A549 (cell line): ENCODE results near the gene UBTD2. TPM values are rescaled to one million over a fixed set of nuclear protein-coding genes. Genes with fewer than 3 reads are reported as not detected.

ENCODE experiments used
- ATAC-seq, 2 experiments: fragments of 200-7000 bp in 1 of 2; fragments of >200 bp in 1 of 2; cut with Nextera tagmentation in 1 of 2; cut with Tn5 transposase in 1 of 2; 3 replicates each; pipeline versions ENCODE4 v1.8.0 to v1.9.1; 2018 to 2020; ENCODE audit warnings: mild to moderate bottlenecking in 1 of 2, moderate library complexity in 1 of 2
- CTCF ChIA-PET: fragments of 300-600 bp; sonication (Branson Sonifier 250); formaldehyde crosslinking; extraction: SDS; loops from one replicate; lab custom pipeline; 2021; ENCODE audit warnings: antibody characterized with exemption, inconsistent platforms; lab: Yijun Ruan, JAX
- POLR2A ChIA-PET: fragments of 350-600 bp; formaldehyde crosslinking; extraction: SDS; loops from one replicate; lab custom pipeline; 2021; ENCODE audit warnings: antibody characterized with exemption, inconsistent platforms; lab: Yijun Ruan, JAX
- DNase-seq, 2 experiments: peaks; one replicate each; pipeline versions ENCODE4 v3.0.0 to v3.0.0-alpha.2; 2011 to 2016; ENCODE audit warnings: low read depth in 1 of 2, low spot score in 1 of 2
- FAIRE-seq: peaks from 2 replicates; lab custom pipeline; 2011; peaks lifted over from hg19 to GRCh38; lab: Jason Lieb, UNC
- H3K27ac ChIP-seq, 2 experiments: fragments of >200 bp; sonication (Bioruptor Twin); formaldehyde crosslinking; 3 replicates each; pipeline ENCODE4 v1.5.1; 2016 to 2017
- H3K4me1 ChIP-seq: fragments of >200 bp; sonication (Bioruptor Twin); formaldehyde crosslinking; 3 replicates; pipeline ENCODE4 v1.6.1; 2016
- H3K4me2 ChIP-seq: fragments of >200 bp; sonication (Bioruptor Twin); formaldehyde crosslinking; 3 replicates; pipeline ENCODE4 v1.6.1; 2016
- H3K4me3 ChIP-seq: fragments of >200 bp; sonication (Bioruptor Twin); formaldehyde crosslinking; 3 replicates; pipeline ENCODE4 v1.5.1; 2016
- H3K9me3 ChIP-seq: fragments of >200 bp; sonication (Bioruptor Twin); formaldehyde crosslinking; 3 replicates; pipeline ENCODE4 v1.6.1; 2016
- CHD2 ChIP-seq: fragments of 150-350 bp; IDR thresholded peaks from 2 replicates; pipeline ENCODE4 v1.6.1; 2014; ENCODE audit warnings: low read length; ENCODE audit not compliant: partially characterized antibody
- EHF ChIP-seq: fragments of 250-450 bp; sonication (Bioruptor Pico); IDR thresholded peaks from 2 replicates; pipeline ENCODE4 v1.5.0; 2020; ENCODE audit warnings: mild to moderate bottlenecking
- EHMT2 ChIP-seq: fragments of 200-600 bp; sonication (generic); IDR thresholded peaks from 2 replicates; pipeline ENCODE4 v1.6.1; 2016; ENCODE audit warnings: antibody characterized with exemption, low read depth, mild to moderate bottlenecking, moderate library complexity
- EP300 ChIP-seq, 2 experiments: fragments of >200 bp; sonication (Bioruptor Twin); formaldehyde crosslinking; IDR thresholded peaks; 2 replicates in 1 of 2; 3 replicates in 1 of 2; pipeline ENCODE4 v1.6.1; 2016 to 2017
- ESRRA ChIP-seq: fragments of 150-350 bp; IDR thresholded peaks from 2 replicates; pipeline ENCODE4 v1.6.1; 2014; ENCODE audit warnings: mild to moderate bottlenecking, low read length, borderline replicate concordance
- FOSB ChIP-seq: fragments of 250-450 bp; sonication (Bioruptor Pico); IDR thresholded peaks from 2 replicates; pipeline ENCODE4 v1.5.0; 2020; ENCODE audit warnings: mild to moderate bottlenecking, moderate library complexity
- FOSL2 ChIP-seq, 2 experiments: fragments of 450-650 bp in 1 of 2; fragments of >200 bp in 1 of 2; sonication (Bioruptor Twin) in 1 of 2; formaldehyde crosslinking; IDR thresholded peaks; 2 replicates each; pipeline versions ENCODE4 v1.5.0 to v1.6.1; 2016 to 2020; ENCODE audit warnings: mild to moderate bottlenecking in 1 of 2, moderate library complexity in 1 of 2
- HES2 ChIP-seq: fragments of >200 bp; sonication (Bioruptor Twin); formaldehyde crosslinking; IDR thresholded peaks from 2 replicates; pipeline ENCODE4 v1.6.1; 2016
- HEYL ChIP-seq: fragments of 250-450 bp; sonication (Bioruptor Pico); IDR thresholded peaks from 2 replicates; pipeline ENCODE4 v1.8.0; 2021; ENCODE audit warnings: mild to moderate bottlenecking, moderate library complexity
- HOXB5 ChIP-seq: fragments of 250-450 bp; sonication (Bioruptor Pico); IDR thresholded peaks from 2 replicates; pipeline ENCODE4 v1.5.0; 2020; ENCODE audit warnings: mild to moderate bottlenecking, moderate library complexity
- MAFK ChIP-seq: fragments of 450-650 bp; IDR thresholded peaks from 2 replicates; pipeline ENCODE4 v1.6.1; 2014; ENCODE audit not compliant: partially characterized antibody
- MAX ChIP-seq: IDR thresholded peaks from 2 replicates; pipeline ENCODE4 v1.6.1; 2012
- MAZ ChIP-seq: fragments of 150-350 bp; IDR thresholded peaks from 2 replicates; pipeline ENCODE4 v1.6.1; 2014; ENCODE audit warnings: antibody characterized with exemption, low read depth, low read length, borderline replicate concordance
- MYC ChIP-seq: IDR thresholded peaks from 2 replicates; pipeline ENCODE4 v1.6.1; 2012; ENCODE audit warnings: mild to moderate bottlenecking, inconsistent platforms, low read length, improper control_type of control experiment, borderline replicate concordance
- NR3C1 ChIP-seq: fragments of >200 bp; sonication (Bioruptor Twin); formaldehyde crosslinking; IDR thresholded peaks from 3 replicates; pipeline ENCODE4 v1.6.1; 2017
- POLR2A ChIP-seq: IDR thresholded peaks from 2 replicates; pipeline ENCODE4 v1.6.1; 2012; ENCODE audit warnings: mild to moderate bottlenecking, low read length
- POLR2AphosphoS2 ChIP-seq: conservative IDR thresholded peaks from 2 replicates; pipeline ENCODE4 v1.6.1; 2012; ENCODE audit warnings: low read length, improper control_type of control experiment, inconsistent platforms
- REST ChIP-seq: fragments of 200-600 bp; sonication (generic); IDR thresholded peaks from 2 replicates; pipeline ENCODE4 v1.6.1; 2016; ENCODE audit warnings: antibody characterized with exemption, mild to moderate bottlenecking, moderate library complexity
- SMC3 ChIP-seq: fragments of >200 bp; sonication (Bioruptor Twin); formaldehyde crosslinking; IDR thresholded peaks from 3 replicates; pipeline ENCODE4 v1.6.1; 2018; ENCODE audit warnings: inconsistent platforms
- ZC3H11A ChIP-seq: fragments of 450-650 bp; IDR thresholded peaks from 2 replicates; pipeline ENCODE4 v1.6.1; 2014; ENCODE audit warnings: antibody characterized with exemption, mild to moderate bottlenecking
- ZFP36 ChIP-seq: fragments of 450-650 bp; IDR thresholded peaks from 2 replicates; pipeline ENCODE4 v1.6.1; 2014; ENCODE audit warnings: borderline replicate concordance; ENCODE audit not compliant: partially characterized antibody
- WGBS: methylation state at CpG from one replicate; pipeline ENCODE4 v1.1.6; 2017; ENCODE audit errors: missing lambda C conversion rate; 5-methylcytosine and 5-hydroxymethylcytosine counted together
- polyA plus RNA-seq, 4 experiments: library from polyadenylated mRNA; depleted of rRNA in 3 of 4; stranded (reverse); fragments of >200 nt; fragmentation: RNase III in 1 of 4; extraction: RNeasy Plus Mini Kit Qiagen cat#74134 plus additional on column Dnase treatment in 1 of 4; gene quantifications; 2 replicates in 3 of 4; 3 replicates in 1 of 4; pipeline ENCODE4 v1.2.3, GENCODE V29; 2011 to 2017
- TF ChIP-seq, protein P1 (sequence below): fragments of >200 bp; sonication (Bioruptor Twin); formaldehyde crosslinking; IDR thresholded peaks from 3 replicates; pipeline ENCODE4 v1.5.1; 2016
- TF ChIP-seq, protein P2 (sequence below): fragments of 250-450 bp; sonication (Bioruptor Pico); IDR thresholded peaks from 2 replicates; pipeline ENCODE4 v1.5.0; 2020; ENCODE audit warnings: low read depth, mild to moderate bottlenecking, moderate library complexity
- TF ChIP-seq, protein P3 (sequence below): fragments of >200 bp; sonication (Bioruptor Twin); formaldehyde crosslinking; IDR thresholded peaks from 3 replicates; pipeline ENCODE4 v1.6.1; 2016

Gene UBTD2
- polyA plus RNA-seq, 2 of the 4 experiments (the other 2 are of a cell fraction) = 16.4 to 20.9 TPM

DNA sequence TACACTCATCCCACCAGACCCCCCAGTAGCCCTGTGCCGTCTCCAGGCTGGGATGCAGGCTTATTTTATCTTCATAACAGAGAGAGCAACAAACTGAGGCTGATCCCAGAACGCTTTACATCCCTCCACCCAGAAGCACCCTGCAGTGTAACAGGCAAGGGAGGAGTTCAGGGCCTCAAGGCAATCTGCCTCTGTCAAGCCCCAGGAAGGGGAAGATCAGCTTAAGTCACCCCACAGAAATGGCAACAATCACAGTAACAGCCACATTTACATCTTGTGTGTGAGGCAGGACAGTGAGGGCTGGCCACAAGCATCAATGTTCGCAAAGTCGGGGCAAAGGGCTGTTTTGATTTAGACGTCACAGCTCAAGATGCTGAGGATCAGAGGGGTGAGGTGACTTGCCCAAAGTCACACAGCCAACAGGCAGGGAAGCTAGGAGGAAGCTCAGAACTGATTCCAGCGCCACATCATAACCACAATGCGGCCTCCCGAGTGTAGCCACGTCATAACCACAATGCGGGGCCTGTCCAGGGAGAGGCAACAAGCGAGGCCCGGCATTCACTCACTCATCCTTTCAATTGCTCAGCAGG, 109.9 kb downstream of the UBTD2 start (continued):
- TF ChIP-seq CHD2 = no peak

DNA sequence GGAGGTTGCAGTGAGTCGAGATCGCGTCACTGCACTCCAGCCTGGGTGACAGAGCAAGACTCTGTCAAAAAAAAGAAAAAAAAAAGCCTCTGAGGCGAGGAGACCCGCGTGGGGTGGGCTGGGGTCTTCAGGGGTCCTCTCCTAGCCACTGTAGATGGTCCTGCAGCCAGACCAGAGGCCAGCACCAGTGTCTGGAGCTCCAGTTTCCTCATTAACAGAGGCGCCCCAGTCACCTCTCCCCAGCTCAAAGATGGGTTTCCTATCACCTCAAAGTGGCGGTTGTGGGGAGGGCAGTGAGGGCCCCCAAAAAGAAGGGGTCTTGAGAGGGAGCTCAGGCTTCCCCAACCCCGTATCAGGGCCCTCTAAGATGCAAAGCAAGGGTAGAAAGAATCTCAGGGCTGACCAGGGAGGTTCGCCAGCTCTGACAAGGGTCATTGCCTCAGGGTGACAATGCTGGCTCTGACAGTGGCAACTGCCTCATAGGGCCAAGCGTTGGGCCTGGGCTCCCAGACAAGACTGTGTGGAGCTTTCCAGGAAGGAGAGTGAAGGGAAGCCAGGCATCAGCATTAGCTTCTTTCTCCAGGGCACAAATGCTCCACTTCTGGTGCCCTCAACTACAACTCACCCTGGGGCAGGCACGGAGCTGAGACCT, 110.5 kb downstream of the UBTD2 start:
- no peak for DNase-seq
- ChIA-PET POLR2A (interaction anchor here (0.8 kb wide), 1 partner anchor 13 kb away, joined by 3 read pairs; no protein-coding TSS in a partner anchor), CTCF (interaction anchor here (0.6 to 7.0 kb wide), 4 partner anchors 10 to 65 kb away, joined by 3 to 41 read pairs (median 4); partner anchors contain the start of gene STK10)
- no peak overlapping the region for H3K4me2 ChIP-seq
- H3K27ac ChIP-seq = no peak overlapping the region
- peak in 1 of 2 experiments; percentile 24; a peak in 2 of 6 replicates for ATAC-seq
- no peak overlapping the region for H3K4me3 ChIP-seq
- TF ChIP-seq MAZ (no peak), NR3C1 (no peak), EHF (no peak), REST (no peak), SMC3 (no peak)
- TF ChIP-seq, protein P1, sequence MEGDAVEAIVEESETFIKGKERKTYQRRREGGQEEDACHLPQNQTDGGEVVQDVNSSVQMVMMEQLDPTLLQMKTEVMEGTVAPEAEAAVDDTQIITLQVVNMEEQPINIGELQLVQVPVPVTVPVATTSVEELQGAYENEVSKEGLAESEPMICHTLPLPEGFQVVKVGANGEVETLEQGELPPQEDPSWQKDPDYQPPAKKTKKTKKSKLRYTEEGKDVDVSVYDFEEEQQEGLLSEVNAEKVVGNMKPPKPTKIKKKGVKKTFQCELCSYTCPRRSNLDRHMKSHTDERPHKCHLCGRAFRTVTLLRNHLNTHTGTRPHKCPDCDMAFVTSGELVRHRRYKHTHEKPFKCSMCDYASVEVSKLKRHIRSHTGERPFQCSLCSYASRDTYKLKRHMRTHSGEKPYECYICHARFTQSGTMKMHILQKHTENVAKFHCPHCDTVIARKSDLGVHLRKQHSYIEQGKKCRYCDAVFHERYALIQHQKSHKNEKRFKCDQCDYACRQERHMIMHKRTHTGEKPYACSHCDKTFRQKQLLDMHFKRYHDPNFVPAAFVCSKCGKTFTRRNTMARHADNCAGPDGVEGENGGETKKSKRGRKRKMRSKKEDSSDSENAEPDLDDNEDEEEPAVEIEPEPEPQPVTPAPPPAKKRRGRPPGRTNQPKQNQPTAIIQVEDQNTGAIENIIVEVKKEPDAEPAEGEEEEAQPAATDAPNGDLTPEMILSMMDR = no peak
- TF ChIP-seq, protein P2, sequence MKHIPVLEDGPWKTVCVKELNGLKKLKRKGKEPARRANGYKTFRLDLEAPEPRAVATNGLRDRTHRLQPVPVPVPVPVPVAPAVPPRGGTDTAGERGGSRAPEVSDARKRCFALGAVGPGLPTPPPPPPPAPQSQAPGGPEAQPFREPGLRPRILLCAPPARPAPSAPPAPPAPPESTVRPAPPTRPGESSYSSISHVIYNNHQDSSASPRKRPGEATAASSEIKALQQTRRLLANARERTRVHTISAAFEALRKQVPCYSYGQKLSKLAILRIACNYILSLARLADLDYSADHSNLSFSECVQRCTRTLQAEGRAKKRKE = no peak
- no peak for FAIRE-seq
- no peaks in the 10 kb centered on the region for H3K4me1 ChIP-seq
- 75% methylated on average over 12 of the region's 12 CpGs for WGBS
- no peaks in the 10 kb centered on the region for H3K9me3 ChIP-seq

DNA sequence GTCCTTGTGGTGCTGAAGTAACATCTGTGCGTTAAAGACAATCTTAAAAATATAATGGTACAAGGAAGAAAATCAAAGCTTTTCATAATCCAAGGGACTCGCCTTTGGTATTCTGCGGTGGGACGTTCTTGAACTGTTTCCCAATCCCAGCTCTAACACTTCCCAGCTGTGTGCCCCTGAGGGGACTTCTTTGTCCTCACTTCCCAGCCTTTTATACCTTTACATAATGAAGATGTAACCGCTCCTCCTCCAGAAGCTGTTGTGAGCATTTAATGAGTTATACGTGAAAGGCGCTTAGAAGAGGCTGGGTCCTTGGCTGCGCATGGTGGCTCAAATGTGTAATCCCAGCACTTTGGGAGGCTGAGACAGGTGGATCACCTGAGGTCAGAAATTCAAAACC, 112.4 kb downstream of the UBTD2 start:
- no peak for DNase-seq
- H3K9me3 ChIP-seq = no peaks in the 10 kb centered on the region
- 87% methylated on average over 8 of the region's 8 CpGs for WGBS
- ChIA-PET POLR2A (no interaction called here), CTCF (interaction anchor here (0.6 kb wide), 1 partner anchor 24 kb away, joined by 4 read pairs; no protein-coding TSS in a partner anchor)
- no peak for TF ChIP-seq FOSB (CRISPR knock-in tag)
- TF ChIP-seq, protein P2 = no peak
- no peak for TF ChIP-seq MYC
- no peak for TF ChIP-seq NR3C1
- TF ChIP-seq POLR2AphosphoS2 = no peak
- no peak for TF ChIP-seq HOXB5 (CRISPR knock-in tag)
- TF ChIP-seq ZFP36 = no peak
- TF ChIP-seq MAX = no peak
- TF ChIP-seq ESRRA = no peak
- no peak for TF ChIP-seq SMC3
- TF ChIP-seq MAFK = no peak
- no peak for TF ChIP-seq FOSL2 (IDR thresholded peaks at IDR 0.05)
- no peak for TF ChIP-seq FOSL2 (CRISPR knock-in tag; IDR thresholded peaks at IDR 0.05)
- no peak for TF ChIP-seq POLR2A
- TF ChIP-seq EP300 (IDR thresholded peaks at IDR 0.05) = no peak
- TF ChIP-seq HEYL (CRISPR knock-in tag) = no peak
- no peak for TF ChIP-seq ZC3H11A
- TF ChIP-seq HES2 = no peak
- no peak for TF ChIP-seq EHMT2
- TF ChIP-seq, protein P3, sequence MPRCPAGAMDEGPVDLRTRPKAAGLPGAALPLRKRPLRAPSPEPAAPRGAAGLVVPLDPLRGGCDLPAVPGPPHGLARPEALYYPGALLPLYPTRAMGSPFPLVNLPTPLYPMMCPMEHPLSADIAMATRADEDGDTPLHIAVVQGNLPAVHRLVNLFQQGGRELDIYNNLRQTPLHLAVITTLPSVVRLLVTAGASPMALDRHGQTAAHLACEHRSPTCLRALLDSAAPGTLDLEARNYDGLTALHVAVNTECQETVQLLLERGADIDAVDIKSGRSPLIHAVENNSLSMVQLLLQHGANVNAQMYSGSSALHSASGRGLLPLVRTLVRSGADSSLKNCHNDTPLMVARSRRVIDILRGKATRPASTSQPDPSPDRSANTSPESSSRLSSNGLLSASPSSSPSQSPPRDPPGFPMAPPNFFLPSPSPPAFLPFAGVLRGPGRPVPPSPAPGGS = no peak
- H3K4me1 ChIP-seq = no peaks in the 10 kb centered on the region
- H3K27ac ChIP-seq = no peak overlapping the region
- H3K4me2 ChIP-seq = no peak overlapping the region
- H3K4me3 ChIP-seq = no peak overlapping the region
- no peak for ATAC-seq
- no peak for FAIRE-seq
